ENCODE data around the gene RNPEPL1. TPM values are rescaled to one million over a fixed set of nuclear protein-coding genes. Genes with fewer than 3 reads are reported as not detected.

Gene RNPEPL1
- total RNA-seq, 1 experiment from 2014 or later, result 18.1 TPM

GRCh38 chr2:240624950-240625621 is 56.8 kb downstream of the RNPEPL1 start, which contains the start of gene GPR35:
Gene GPR35 (plus strand): TSS chr2:240625480. CDS start chr2:240629953, 4,473 bp downstream.
- peak; percentile 76 for DNase-seq (ENCODE audit: low read depth)

- no peak for DNase-seq (ENCODE audit: low read depth)
Observed at GRCh38 chr2:240626531-240627300, 58.4 kb downstream of the RNPEPL1 start.

DNA sequence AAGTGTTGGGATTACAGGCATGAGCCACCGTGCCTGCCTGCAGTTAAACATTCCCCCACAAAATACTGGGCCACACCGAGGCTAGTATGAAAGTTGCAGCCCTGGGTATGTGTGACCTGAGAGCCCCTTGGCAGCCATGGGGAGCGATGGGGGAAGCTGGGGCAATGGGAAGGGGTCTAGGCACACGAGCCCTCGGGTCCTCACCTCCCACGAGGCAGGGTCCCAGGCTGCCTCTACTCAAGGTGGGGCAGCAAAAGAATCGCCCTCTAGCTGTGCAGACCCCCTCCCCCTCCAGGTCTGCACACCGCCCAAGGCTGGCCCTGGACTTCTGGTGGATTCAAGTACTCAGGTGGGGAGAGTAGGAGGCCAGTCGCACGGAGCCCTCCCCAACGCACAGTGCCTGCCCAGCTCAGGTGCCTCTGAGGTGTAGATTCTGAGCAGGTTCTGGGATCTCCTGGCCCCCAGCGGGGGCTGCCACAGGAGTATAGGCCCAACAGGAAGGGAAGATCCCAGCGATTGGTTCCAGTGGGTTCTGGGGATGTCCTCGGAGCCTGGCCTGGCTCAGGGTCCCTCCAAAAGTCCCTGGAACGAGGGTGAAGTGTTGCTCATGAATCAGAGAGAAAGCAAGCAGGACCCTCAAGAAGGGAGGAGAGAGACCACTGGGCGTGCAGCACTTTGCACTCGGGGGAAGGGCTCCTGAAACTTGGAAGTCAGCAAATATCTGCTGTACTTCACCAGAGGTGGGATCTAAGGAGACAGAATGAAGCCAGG is 59.6 kb downstream of the RNPEPL1 start:
- DNase-seq (ENCODE audit: low read depth), result no peak

- DNase-seq (ENCODE audit: low read depth), result no peak
Observed at GRCh38 chr2:240628507-240628807, 60.2 kb downstream of the RNPEPL1 start.

DNA sequence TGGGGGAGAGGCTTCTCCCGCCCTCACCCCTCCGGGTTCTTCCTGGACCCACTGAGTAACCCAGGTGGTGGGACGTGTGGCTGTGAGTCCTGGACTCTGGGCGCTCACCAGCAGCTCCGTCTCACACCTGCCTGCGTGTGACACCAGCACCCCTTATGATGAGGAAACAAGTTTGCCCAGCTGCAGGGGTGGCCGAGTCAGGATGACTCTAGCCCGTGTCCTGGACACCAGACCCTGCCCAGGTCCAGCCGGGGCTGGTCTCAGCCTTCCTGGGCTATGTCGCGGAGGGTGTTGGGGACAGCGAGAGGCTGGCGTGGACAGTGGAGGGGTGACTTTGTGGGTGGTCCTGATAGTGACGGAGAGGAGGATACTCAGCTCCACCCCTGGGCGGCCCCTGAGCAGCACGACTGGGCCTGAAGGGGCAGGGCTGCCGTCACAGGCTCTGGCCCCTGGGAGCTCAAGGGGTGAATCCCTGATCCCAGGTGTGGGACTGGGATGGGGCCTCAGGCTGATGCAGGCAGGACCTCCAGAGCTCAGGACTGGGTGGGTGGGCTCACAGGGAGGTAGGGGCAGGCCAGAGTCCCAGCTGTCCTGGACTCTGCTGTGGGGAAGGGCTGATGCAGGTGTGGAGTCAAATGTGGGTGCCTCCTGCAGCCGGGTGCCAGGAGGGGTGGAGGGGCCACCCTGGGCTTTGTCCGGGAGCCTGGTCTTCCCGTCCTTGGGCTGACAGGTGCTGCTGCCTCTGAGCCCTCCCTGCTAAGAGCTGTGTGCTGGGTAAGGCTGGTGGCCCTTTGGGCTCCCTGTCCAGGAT is 60.7 kb downstream of the RNPEPL1 start:
- no peak for DNase-seq (ENCODE audit: low read depth)

GRCh38 chr2:240629619-240629967 is 61.3 kb downstream of the RNPEPL1 start:
- DNase-seq (ENCODE audit: low read depth), result no peak

GRCh38 chr2:240629968-240630770 is 61.9 kb downstream of the RNPEPL1 start:
- DNase-seq (ENCODE audit: low read depth), result no peak

Other genes starting within 250 kb of the RNPEPL1 start
- gene GPC1, start 132.8 kb upstream of the RNPEPL1 start, total RNA-seq (2014; rRNA removed; shearing (Covaris generic)), result 12.6 and 26.9 TPM in 2 replicates
- 7.1 and 10.8 TPM in 2 replicates for gene ANKMY1, start 10.5 kb upstream of the RNPEPL1 start, total RNA-seq (2014; rRNA removed; shearing (Covaris generic))
- 3.6 and 4.1 TPM in 2 replicates for gene DUSP28, start 8.1 kb upstream of the RNPEPL1 start, total RNA-seq (2014; rRNA removed; shearing (Covaris generic))
- 3.4 and 11.1 TPM in 2 replicates for gene CAPN10, start 18.2 kb downstream of the RNPEPL1 start, total RNA-seq (2014; rRNA removed; shearing (Covaris generic))
- gene GPR35, start 57.0 kb downstream of the RNPEPL1 start, total RNA-seq (2014; rRNA removed; shearing (Covaris generic)), result 0.17 TPM in 1 of 2 replicates, not detected in the other
- not detected in 2 replicates for gene AQP12B, start 114.4 kb downstream of the RNPEPL1 start, total RNA-seq (2014; rRNA removed; shearing (Covaris generic))
- gene AQP12A, start 123.4 kb downstream of the RNPEPL1 start, total RNA-seq (2014; rRNA removed; shearing (Covaris generic)), result not detected in 2 replicates

All from M059J (cell line).